H9 (cell line): Measurements from ENCODE around the gene CLIP4. TPM values are rescaled to one million over a fixed set of nuclear protein-coding genes. Genes with fewer than 3 reads are reported as not detected.

Experiments
- DNase-seq: peaks from one replicate; pipeline ENCODE4 v3.0.0-alpha.2; 2017
- H2AFZ ChIP-seq: one replicate; pipeline ENCODE4 v1.6.1; 2013; ENCODE audit warnings: mild to moderate bottlenecking, low read length, control low read depth, moderate library complexity
- H2AK5ac ChIP-seq: 2 replicates; pipeline ENCODE4 v1.6.1; 2013; ENCODE audit warnings: low read length, control low read depth, mixed read lengths; ENCODE audit not compliant: insufficient read length
- H2BK120ac ChIP-seq: one replicate; pipeline ENCODE4 v1.6.1; 2013; ENCODE audit warnings: low read depth, mild to moderate bottlenecking, low read length, control low read depth, inconsistent platforms; ENCODE audit not compliant: poor library complexity, severe bottlenecking
- H2BK12ac ChIP-seq: 2 replicates; pipeline ENCODE4 v1.6.1; 2013; ENCODE audit warnings: low read length, control low read depth, mixed read lengths, low read depth; ENCODE audit not compliant: insufficient read length
- H2BK15ac ChIP-seq: 2 replicates; pipeline ENCODE4 v1.6.1; 2013; ENCODE audit warnings: low read depth, low read length, control low read depth
- H2BK20ac ChIP-seq: one replicate; pipeline ENCODE4 v1.6.1; 2013; ENCODE audit warnings: low read depth, mild to moderate bottlenecking, low read length, control low read depth, inconsistent platforms; ENCODE audit not compliant: poor library complexity, severe bottlenecking
- H2BK5ac ChIP-seq: 2 replicates; pipeline ENCODE4 v1.6.1; 2013; ENCODE audit warnings: low read length, control low read depth, mixed read lengths; ENCODE audit not compliant: insufficient read length
- H3K14ac ChIP-seq: 2 replicates; pipeline ENCODE4 v1.6.1; 2013; ENCODE audit warnings: low read length, control low read depth; ENCODE audit not compliant: insufficient read depth
- H3K18ac ChIP-seq: 2 replicates; pipeline ENCODE4 v1.6.1; 2013; ENCODE audit warnings: low read depth, mild to moderate bottlenecking, mixed read lengths, low read length, control low read depth; ENCODE audit not compliant: insufficient read length
- H3K23ac ChIP-seq: 2 replicates; pipeline ENCODE4 v1.6.1; 2013; ENCODE audit warnings: low read length, control low read depth, mixed read lengths, low read depth; ENCODE audit not compliant: insufficient read length
- H3K23me2 ChIP-seq: 2 replicates; pipeline ENCODE4 v1.6.1; 2013; ENCODE audit warnings: low read depth, mild to moderate bottlenecking, mixed read lengths, low read length, control low read depth; ENCODE audit not compliant: insufficient read length, poor library complexity, severe bottlenecking
- H3K27ac ChIP-seq: 2 replicates; pipeline ENCODE4 v1.5.1; 2013; ENCODE audit warnings: low read length, control low read depth, mixed read lengths, low read depth; ENCODE audit not compliant: insufficient read length
- H3K27me3 ChIP-seq: 2 replicates; pipeline ENCODE4 v1.6.1; 2013; ENCODE audit warnings: low read length, control low read depth, inconsistent platforms; ENCODE audit not compliant: insufficient read depth
- H3K4ac ChIP-seq: 2 replicates; pipeline ENCODE4 v1.6.1; 2013; ENCODE audit warnings: low read depth, mild to moderate bottlenecking, control low read depth, inconsistent platforms, low read length, moderate library complexity
- H3K4me1 ChIP-seq: 2 replicates; pipeline ENCODE4 v1.6.1; 2013; ENCODE audit warnings: low read length, control low read depth, inconsistent platforms; ENCODE audit not compliant: insufficient read depth
- H3K4me2 ChIP-seq: 2 replicates; pipeline ENCODE4 v1.6.1; 2013; ENCODE audit warnings: low read length, control low read depth, mixed read lengths; ENCODE audit not compliant: insufficient read length, insufficient read depth
- H3K56ac ChIP-seq: 2 replicates; pipeline ENCODE4 v1.6.1; 2013; ENCODE audit warnings: low read depth, mild to moderate bottlenecking, mixed read lengths, low read length, control low read depth; ENCODE audit not compliant: insufficient read length
- H3K79me1 ChIP-seq: 2 replicates; pipeline ENCODE4 v1.6.1; 2013; ENCODE audit warnings: low read depth, mild to moderate bottlenecking, moderate library complexity, low read length, control low read depth, inconsistent platforms; ENCODE audit not compliant: insufficient read depth, poor library complexity, severe bottlenecking
- H3K79me2 ChIP-seq: 2 replicates; pipeline ENCODE4 v1.6.1; 2013; ENCODE audit warnings: low read length, control low read depth, inconsistent platforms; ENCODE audit not compliant: insufficient read depth
- H3K9ac ChIP-seq: 2 replicates; pipeline ENCODE4 v1.6.1; 2013; ENCODE audit warnings: low read length, control low read depth, mixed read lengths; ENCODE audit not compliant: insufficient read length; ENCODE audit errors: extremely low read depth
- H3K9me3 ChIP-seq: one replicate; pipeline ENCODE4 v1.6.1; 2013; ENCODE audit warnings: low read depth, low read length, inconsistent platforms; ENCODE audit not compliant: control insufficient read depth
- H3T11ph ChIP-seq: one replicate; pipeline ENCODE4 v1.6.1; 2013; ENCODE audit warnings: mild to moderate bottlenecking, low read length, control low read depth, inconsistent platforms
- H4K20me1 ChIP-seq: one replicate; pipeline ENCODE4 v1.6.1; 2013; ENCODE audit not compliant: control insufficient read depth, insufficient read length, insufficient read depth
- H4K5ac ChIP-seq: 2 replicates; pipeline ENCODE4 v1.6.1; 2013; ENCODE audit warnings: low read depth, mild to moderate bottlenecking, mixed read lengths, low read length, control low read depth; ENCODE audit not compliant: insufficient read length
- H4K8ac ChIP-seq: replicated peaks from 2 replicates; pipeline ENCODE4 v1.6.1; 2013; ENCODE audit warnings: low read length, control low read depth, mixed read lengths, low read depth; ENCODE audit not compliant: insufficient read length
- H4K91ac ChIP-seq: 2 replicates; pipeline ENCODE4 v1.6.1; 2013; ENCODE audit warnings: low read depth, mild to moderate bottlenecking, moderate library complexity, mixed read lengths, low read length, control low read depth; ENCODE audit not compliant: insufficient read length
- H3K27ac Mint-ChIP-seq, 3 experiments: 2 replicates in 2 of 3; 3 replicates in 1 of 3; pipeline ENCODE4 v1.8.0; 2020 to 2021; ENCODE audit warnings: mixed read lengths in 3 of 3, mild to moderate bottlenecking in 1 of 3, moderate library complexity in 1 of 3
- H3K27me3 Mint-ChIP-seq: 2 replicates; pipeline ENCODE4 v1.8.0; 2021; ENCODE audit warnings: low read depth, mild to moderate bottlenecking, moderate library complexity, mixed read lengths
- H3K36me3 Mint-ChIP-seq, 3 experiments: 2 replicates in 2 of 3; 3 replicates in 1 of 3; pipeline ENCODE4 v1.8.0; 2020 to 2021; ENCODE audit warnings: low read depth in 3 of 3, mixed read lengths in 3 of 3; ENCODE audit not compliant: insufficient read depth in 1 of 3
- H3K4me1 Mint-ChIP-seq, 2 experiments: 2 replicates each; pipeline ENCODE4 v1.8.0; 2020; ENCODE audit warnings: mixed read lengths in 2 of 2
- H3K4me3 Mint-ChIP-seq, 2 experiments: 2 replicates in 1 of 2; 3 replicates in 1 of 2; pipeline ENCODE4 v1.8.0; 2020 to 2021; ENCODE audit warnings: mild to moderate bottlenecking in 2 of 2, mixed read lengths in 2 of 2, moderate library complexity in 1 of 2
- H3K9me3 Mint-ChIP-seq, 2 experiments: 2 replicates in 1 of 2; 3 replicates in 1 of 2; pipeline ENCODE4 v1.8.0; 2020; ENCODE audit warnings: mild to moderate bottlenecking in 2 of 2, mixed read lengths in 2 of 2, moderate library complexity in 1 of 2
- WGBS: extraction: QIAGEN DNeasy Blood & Tissue Kit; methylation state at CpG from one replicate; pipeline ENCODE4 v1.1.7; 2013; ENCODE audit warnings: missing lambda C conversion rate, low lambda C conversion rate, mixed read lengths; ENCODE audit not compliant: insufficient read length; ENCODE audit errors: extremely low coverage; 5-methylcytosine and 5-hydroxymethylcytosine counted together
- total RNA-seq: library from RNA; stranded (reverse); gene quantifications from 2 replicates; pipeline ENCODE4 v1.2.1, GENCODE V29; 2021
- TF ChIP-seq, protein P1 (sequence below): fragments of 200-600 bp; sonication (generic); conservative IDR thresholded peaks from 3 replicates; pipeline ENCODE4 v1.8.0; 2021; ENCODE audit warnings: antibody characterized with exemption, mild to moderate bottlenecking

The CLIP4 gene
- total RNA-seq, 1 experiment from 2014 or later: 0.66 TPM

DNA sequence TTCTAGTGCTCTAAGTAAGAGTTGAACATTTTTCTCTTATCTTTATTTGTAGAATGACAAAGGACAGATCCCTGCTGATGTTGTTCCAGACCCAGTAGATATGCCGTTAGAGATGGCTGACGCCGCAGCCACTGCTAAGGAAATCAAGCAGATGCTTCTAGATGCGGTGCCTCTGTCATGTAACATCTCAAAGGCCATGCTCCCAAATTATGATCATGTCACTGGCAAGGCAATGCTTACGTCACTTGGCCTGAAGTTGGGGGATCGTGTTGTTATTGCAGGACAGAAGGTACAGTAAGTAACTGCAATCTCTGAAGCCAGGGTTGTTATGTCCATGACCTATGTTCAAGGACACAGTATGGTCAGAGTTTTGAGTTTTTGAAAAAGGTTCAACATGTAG lies 28.4 kb downstream of the CLIP4 start:
- no CpG with 5 or more reads among the region's 6 CpGs for WGBS
- H2BK5ac ChIP-seq: no peak overlapping the region
- no peaks in the 10 kb centered on the region for H3K79me2 ChIP-seq
- no peak overlapping the region for H3K4me2 ChIP-seq
- no peak overlapping the region for H3K23ac ChIP-seq
- no peaks in the 10 kb centered on the region for H3K79me1 ChIP-seq
- no peak overlapping the region for H2BK20ac ChIP-seq
- no peak overlapping the region for H3K9ac ChIP-seq
- H2BK12ac ChIP-seq: no peak overlapping the region
- H3K56ac ChIP-seq: no peak overlapping the region
- no peak overlapping the region for H3K4ac ChIP-seq
- no peak overlapping the region for H2BK120ac ChIP-seq
- no peak overlapping the region for H3T11ph ChIP-seq
- peaks cover 8 to 9% of the 10 kb centered on the region in 2 experiments; a peak in 4 of 5 replicates for H3K9me3 Mint-ChIP-seq
- DNase-seq: no peak
- no peaks in the 10 kb centered on the region for H3K23me2 ChIP-seq
- H4K5ac ChIP-seq: no peak overlapping the region
- H3K36me3 Mint-ChIP-seq: peaks cover 0 to 7% (median 0%) of the 10 kb centered on the region in 3 experiments; a peak in 1 of 7 replicates
- no peak overlapping the region for H4K8ac ChIP-seq
- H4K20me1 ChIP-seq: no peaks in the 10 kb centered on the region
- H2BK15ac ChIP-seq: no peak overlapping the region
- no peak overlapping the region for H2AK5ac ChIP-seq
- no peaks in the 10 kb centered on the region for H3K4me1 Mint-ChIP-seq
- TF ChIP-seq, protein P1, sequence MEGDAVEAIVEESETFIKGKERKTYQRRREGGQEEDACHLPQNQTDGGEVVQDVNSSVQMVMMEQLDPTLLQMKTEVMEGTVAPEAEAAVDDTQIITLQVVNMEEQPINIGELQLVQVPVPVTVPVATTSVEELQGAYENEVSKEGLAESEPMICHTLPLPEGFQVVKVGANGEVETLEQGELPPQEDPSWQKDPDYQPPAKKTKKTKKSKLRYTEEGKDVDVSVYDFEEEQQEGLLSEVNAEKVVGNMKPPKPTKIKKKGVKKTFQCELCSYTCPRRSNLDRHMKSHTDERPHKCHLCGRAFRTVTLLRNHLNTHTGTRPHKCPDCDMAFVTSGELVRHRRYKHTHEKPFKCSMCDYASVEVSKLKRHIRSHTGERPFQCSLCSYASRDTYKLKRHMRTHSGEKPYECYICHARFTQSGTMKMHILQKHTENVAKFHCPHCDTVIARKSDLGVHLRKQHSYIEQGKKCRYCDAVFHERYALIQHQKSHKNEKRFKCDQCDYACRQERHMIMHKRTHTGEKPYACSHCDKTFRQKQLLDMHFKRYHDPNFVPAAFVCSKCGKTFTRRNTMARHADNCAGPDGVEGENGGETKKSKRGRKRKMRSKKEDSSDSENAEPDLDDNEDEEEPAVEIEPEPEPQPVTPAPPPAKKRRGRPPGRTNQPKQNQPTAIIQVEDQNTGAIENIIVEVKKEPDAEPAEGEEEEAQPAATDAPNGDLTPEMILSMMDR: no peak
- no peak overlapping the region for H2AFZ ChIP-seq
- no peak overlapping the region for H3K18ac ChIP-seq
- H3K27ac ChIP-seq: no peak overlapping the region
- H3K27me3 Mint-ChIP-seq: peaks cover 1% of the 10 kb centered on the region; the same call in 1 of the 2 replicates
- H3K27me3 ChIP-seq: no peaks in the 10 kb centered on the region
- no peaks in the 10 kb centered on the region for H3K9me3 ChIP-seq
- H3K4me3 Mint-ChIP-seq: no peak overlapping the region
- no peak overlapping the region for H3K27ac Mint-ChIP-seq
- H4K91ac ChIP-seq: no peak overlapping the region
- H3K4me1 ChIP-seq: no peaks in the 10 kb centered on the region
- H3K14ac ChIP-seq: no peak overlapping the region
